ENCODE results near the gene LYZL2.

The LYZL2 gene

DNA sequence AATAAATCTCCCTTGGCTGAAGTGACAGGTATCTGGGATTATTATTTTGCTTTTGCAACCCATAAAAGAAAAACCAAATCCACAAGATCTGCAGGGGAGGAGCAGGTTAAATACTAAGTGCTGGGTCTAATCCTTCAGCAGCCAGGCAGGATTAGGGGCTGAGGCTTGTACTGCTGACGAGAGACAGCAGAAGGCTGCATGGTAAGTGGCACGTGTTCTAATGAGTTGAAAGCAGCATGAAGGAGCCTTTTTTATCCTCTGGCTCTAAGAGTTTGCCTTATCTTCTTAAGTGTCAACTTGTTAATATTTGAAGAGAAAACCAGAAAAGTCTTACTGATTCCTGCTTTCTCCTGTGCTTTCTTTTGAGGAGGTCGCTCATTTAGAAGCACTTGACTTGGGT, 50.0 kb downstream of the LYZL2 start:
- TF ChIP-seq CTCF (conservative IDR thresholded peaks at IDR 0.05; ENCODE audit: low read depth, low read length): no peak
- no peak for DNase-seq (ENCODE audit: low read depth)

GRCh38 chr10:30577048-30577447, 52.5 kb downstream of the LYZL2 start:
- H3K4me3 ChIP-seq (ENCODE audit: low read depth, low read length): no peak overlapping the region
- TF ChIP-seq CTCF (conservative IDR thresholded peaks at IDR 0.05; ENCODE audit: low read depth, low read length): no peak
- no peak for DNase-seq (ENCODE audit: low read depth)

More for the DNA sequence above, 50.0 kb downstream of the LYZL2 start:
- no peak overlapping the region for H3K4me3 ChIP-seq (ENCODE audit: low read depth, low read length)

DNA sequence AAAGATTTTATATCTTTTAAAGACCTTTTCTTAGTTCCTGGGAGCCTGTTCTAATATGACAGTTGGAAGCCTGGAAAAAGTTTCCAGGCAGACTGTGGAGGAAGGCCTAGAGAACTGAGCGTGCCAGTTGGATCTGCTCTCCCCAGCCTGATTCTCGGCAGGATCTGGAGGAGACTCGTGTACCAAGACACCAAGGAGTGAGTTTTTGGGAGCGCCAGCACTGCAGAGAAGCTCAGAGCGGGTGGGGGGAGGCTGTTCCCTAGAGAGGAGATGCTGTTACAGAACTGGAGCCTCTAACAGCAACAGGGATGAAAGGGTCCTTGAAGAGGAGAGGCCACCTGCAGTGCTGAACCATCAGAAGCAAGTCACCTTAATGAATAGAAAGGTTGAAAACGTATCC, 52.9 kb downstream of the LYZL2 start:
- DNase-seq (ENCODE audit: low read depth): no peak
- no peak overlapping the region for H3K4me3 ChIP-seq (ENCODE audit: low read depth, low read length)
- TF ChIP-seq CTCF (conservative IDR thresholded peaks at IDR 0.05; ENCODE audit: low read depth, low read length): no peak

DNA sequence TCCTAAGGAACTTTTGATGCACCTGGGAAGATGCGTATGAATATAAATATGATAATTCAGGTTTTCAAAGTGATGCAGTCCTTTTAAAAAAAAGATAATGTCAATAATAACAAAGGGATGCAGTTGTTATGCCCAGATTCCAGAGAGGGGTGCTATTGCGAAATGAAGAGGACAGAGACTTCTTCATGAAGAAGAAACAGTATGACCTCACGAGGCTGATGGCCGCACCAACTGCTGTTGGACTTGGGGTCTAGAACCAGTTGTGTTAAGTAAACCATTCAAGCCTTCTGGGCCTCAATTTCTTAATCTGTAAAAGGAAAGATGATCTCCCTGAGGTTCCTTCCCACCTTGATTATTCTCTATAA, 55.1 kb downstream of the LYZL2 start:
- no peak overlapping the region for H3K4me3 ChIP-seq (ENCODE audit: low read depth, low read length)
- TF ChIP-seq CTCF (conservative IDR thresholded peaks at IDR 0.05; ENCODE audit: low read depth, low read length): no peak
- DNase-seq (ENCODE audit: low read depth): no peak

GRCh38 chr10:30573721-30574431, 55.7 kb downstream of the LYZL2 start:
- no peak for DNase-seq (ENCODE audit: low read depth)
- TF ChIP-seq CTCF (conservative IDR thresholded peaks at IDR 0.05; ENCODE audit: low read depth, low read length): no peak
- no peak overlapping the region for H3K4me3 ChIP-seq (ENCODE audit: low read depth, low read length)

DNA sequence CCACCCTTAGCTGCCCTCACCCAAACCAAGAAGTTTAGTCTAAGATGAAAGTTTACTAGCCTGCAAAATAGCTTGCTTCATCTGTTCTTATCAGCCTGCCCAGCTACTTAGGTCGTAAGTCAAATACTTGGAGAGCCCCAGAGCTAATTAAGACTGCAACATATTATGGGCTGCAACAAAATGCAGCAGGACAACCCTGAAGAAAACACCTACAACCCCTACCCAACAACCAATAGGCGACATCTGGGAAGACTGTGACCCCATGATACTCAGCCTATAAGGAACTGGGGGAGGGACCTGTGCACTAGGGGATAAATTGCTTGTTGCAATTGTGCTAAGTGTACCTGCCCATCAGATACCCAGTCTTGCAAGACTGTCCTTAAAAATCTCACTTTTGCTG, 64.1 kb downstream of the LYZL2 start:
- no peak for TF ChIP-seq CTCF (conservative IDR thresholded peaks at IDR 0.05; ENCODE audit: low read depth, low read length)
- DNase-seq (ENCODE audit: low read depth): no peak
- no peak overlapping the region for H3K4me3 ChIP-seq (ENCODE audit: low read depth, low read length)

GRCh38 chr10:30562787-30563186, 66.8 kb downstream of the LYZL2 start:
- no peak for TF ChIP-seq CTCF (conservative IDR thresholded peaks at IDR 0.05; ENCODE audit: low read depth, low read length)
- no peak overlapping the region for H3K4me3 ChIP-seq (ENCODE audit: low read depth, low read length)
- DNase-seq (ENCODE audit: low read depth): no peak

Data from choroid plexus epithelial cell (primary cell).